DMS114 treated with DMSO at 0.1 percent for 48 hours (cell line): ENCODE data around the gene GDI2.
A peak's percentile ranks its signal among the peaks of the same experiment; 100 is the strongest.
"Not testable (repeated sequence)": the region's sequence is repeated elsewhere in the genome, so short reads cannot be mapped to it uniquely, and the experiment has no call there.

Experiments used
- DNase-seq: peaks from one replicate; lab custom pipeline; 2025; ENCODE audit not compliant: unreplicated experiment; lab: John Stamatoyannopoulos, UW

Gene GDI2

DNA sequence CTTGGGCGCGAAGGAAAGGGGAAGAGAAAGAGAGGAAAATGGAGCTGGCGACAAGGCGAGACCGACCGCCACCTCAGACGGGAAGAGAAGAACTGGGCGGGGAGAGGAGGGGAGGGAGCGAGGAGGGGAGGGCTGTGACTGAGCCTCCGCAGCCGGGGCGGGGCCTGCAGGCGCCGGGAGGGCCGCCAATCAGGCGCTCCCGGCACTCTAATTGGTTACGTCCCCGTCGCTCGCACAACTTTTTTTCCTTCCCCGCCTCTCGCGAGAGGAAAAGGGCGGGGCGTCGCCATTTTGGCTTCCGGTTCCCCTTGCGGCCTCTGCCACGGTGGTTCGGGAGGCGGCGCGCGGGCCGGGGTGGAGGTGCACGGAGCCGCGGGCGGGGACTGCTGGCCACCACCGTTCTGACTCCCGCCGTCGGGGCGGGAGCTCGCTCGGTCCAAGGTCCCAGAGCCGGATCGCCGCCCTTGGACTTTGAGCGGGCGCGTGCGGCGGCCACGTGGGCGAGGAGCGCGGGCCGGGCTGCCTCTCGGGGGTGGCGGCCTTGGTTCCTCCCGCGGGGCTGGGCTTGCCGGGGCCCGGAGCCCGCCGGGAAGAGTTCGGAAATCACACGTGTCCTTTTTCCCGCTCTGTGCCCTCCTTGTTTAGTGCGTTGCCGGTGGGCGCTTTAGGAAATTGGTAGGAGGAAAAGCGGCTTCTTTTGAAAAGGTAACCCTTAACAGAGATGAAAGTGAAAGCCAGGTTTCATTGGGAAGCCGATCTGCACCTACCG lies at the start of gene GDI2:
Gene GDI2, minus strand, starts transcription at position 94 of the 769 bp plus-strand sequence. CDS start 176 bp downstream, outside the sequence.
- DNase-seq, result peak; percentile 95

DNA sequence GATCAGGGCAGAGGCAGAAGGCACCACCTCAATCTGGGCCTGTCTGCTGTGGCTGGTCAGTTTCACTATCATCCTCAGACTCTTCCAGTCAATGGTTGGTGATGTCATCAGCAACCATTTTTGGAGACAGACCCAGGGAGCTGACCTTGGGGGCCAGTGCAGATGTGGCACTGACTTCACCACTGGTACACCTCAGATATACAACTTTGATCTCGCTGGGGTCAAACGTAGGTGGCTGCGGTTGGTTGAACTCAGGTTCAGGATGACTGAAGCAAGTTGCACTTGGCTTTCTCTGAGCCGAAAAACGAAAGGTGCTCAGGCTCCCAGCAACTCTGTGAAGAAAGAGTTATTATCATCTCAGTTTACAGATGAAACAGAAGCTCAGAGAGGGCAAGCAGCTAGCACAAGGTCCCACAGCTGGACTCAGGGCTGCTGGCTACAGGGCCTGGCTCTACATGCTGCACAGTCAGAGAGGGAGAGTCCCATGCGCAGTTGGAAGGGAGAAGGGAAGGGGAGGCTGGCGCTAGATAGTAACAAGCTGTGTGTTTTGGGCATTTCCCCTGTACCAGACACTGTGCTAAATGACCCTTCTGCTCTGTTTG lies 49.2 kb upstream of the GDI2 start:
- DNase-seq, result no peak

DNA sequence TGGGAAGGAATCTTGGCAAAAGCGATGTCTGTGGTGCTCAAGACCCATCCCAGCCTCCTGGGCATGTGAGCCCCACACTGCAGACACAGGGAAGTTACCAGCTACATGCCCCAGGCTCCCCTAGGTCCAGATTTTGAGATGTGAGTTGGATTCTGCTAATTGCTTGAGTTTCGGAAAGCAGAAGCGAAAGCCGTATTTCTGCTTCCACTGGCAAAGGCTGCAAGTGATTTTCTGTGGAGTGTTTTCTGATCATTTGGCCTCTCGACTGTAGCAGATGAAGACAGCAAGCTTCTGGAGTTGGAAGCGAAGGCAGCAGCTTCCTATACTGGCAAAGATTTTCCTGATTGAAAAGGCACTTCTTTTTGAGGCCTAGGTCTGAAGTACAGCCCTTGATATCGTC lies 46.8 kb upstream of the GDI2 start:
- no peak for DNase-seq

DNA sequence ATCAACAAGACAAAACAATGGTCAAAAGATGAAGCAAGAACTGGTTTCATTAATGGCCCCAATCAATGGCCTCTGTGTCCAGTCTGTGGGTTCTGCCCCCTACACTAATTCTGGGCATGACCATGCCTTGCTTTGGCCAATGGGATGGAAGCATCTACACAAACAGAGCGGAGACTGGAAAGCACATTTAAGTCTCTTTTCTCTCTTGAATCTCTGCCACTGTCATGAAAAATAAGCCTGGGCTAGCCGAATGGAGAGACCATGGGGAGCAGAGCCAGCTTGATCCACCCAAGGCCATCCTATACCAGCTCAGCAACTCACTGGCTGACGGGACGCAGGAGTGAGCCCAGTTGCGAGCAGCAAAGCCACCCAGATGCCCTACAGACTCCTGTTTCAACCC lies 45.6 kb upstream of the GDI2 start:
- DNase-seq, result no peak

DNA sequence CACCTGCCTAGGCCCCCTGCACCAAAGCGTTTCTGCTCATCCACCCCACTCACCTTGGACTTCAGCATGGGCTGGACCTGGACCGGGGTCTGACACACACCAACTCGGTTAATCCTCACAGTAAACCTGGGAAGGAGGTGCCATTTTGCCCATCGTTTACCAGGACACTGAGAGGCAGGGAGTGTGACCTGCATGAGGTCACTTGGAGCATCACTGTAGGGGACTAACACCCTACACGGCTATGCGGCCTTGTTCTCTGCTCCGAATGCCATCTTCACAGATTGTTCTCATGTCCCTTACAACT lies 43.4 kb upstream of the GDI2 start:
- no peak for DNase-seq

DNA sequence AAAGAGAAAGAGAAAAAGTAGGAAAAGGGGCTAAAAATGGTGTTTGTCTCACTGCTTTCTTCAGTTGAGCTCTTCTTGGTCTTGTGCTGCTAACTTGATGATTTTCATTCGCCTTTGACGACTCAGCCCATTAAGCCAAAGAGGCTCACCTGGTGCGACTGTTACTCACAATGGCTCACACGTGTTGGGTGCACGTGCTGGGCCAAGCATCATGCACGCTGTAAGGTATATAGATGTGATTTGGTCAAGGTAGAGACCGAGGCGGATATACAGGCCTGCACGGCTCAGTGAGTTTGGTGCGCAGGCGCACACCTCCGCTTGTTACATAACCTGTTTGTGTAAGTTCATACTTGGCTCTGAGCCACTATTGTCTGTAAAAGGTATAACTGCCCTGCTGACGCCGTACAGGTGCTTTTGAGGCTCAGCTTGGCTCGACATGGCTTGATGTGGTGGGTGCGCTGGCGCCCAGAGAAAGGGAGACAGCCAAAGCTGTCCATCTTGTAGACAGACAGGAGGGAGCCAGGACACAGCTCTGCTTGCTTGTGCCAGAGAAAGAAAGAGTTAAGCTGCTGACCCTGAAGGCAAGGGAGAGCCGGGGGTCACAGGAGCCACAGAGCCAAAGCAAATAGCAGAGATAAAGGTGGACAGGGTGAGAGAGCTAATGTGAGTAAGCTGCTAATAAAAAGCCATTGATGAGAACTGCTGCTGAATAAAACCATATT lies 42.9 kb upstream of the GDI2 start:
- DNase-seq, result no peak

DNA sequence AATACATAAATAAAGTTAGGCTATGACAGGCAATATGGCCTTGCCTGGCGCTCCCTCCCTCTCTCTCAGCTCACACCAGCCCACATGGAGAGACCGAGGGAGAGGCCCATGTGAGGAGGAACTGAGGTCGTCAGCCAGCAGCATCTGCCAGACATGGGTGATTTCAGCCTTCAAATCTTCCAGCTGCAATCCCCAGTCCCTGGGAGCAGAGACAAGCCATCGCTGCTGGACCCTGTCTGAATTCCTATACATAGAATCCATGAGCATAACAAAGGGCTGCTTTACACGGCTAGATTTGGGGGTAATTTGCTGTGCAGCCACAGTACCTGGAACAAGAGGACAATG lies 40.9 kb upstream of the GDI2 start:
- DNase-seq, result no peak

DNA sequence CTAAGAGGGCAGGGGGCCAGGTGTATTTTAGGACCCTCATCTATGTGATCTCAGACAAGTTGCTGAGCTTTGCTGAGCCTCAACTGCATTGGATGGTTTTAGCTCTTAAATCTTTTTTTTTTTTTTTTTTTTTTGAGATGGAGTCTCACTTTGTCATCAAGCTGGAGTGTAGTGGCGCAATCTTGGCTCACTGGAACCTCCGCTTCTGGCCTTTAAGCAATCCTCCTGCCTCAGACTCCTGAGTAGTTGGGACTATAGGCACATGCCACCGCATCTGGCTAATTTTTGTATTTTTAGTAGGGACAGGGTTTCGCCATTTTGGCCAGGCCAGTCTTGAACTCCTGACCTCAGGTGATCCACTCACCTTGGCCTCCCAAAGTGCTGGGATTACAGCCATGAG lies 33.4 kb upstream of the GDI2 start:
- not testable (repeated sequence) for DNase-seq

DNA sequence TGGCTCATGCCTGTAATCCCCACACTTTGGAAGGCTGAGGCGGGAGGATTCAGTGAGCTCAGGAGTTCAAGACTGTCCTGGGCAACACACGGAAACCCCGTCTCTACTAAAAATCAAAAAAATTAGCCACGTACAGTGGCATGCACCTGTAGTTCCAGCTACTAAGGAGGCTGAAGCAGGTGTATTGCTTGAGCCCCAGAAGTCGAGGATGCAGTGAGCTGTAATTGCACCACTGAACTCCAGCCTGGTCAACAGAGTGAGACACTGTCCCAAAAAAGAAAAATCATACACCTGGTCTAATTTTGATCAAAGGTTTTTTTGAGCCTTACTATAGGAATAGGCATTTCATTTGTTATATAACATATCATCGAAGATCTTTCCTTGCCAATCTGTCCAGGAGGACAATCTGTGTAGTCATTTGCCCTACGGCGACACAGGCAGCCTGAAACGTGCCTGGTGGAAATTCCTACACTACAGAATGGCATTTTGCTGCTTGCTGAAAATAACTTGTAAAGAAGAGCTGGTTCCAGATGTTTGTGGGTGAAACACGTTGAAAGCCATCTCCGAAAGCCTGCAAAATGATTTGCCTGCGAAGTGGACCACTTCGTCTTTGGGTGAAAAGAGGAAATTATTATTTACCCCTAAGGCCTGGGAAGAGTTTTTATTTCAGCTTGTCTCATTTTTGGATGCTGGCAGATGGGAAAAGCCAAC lies 31.3 kb upstream of the GDI2 start:
- DNase-seq, result no peak

DNA sequence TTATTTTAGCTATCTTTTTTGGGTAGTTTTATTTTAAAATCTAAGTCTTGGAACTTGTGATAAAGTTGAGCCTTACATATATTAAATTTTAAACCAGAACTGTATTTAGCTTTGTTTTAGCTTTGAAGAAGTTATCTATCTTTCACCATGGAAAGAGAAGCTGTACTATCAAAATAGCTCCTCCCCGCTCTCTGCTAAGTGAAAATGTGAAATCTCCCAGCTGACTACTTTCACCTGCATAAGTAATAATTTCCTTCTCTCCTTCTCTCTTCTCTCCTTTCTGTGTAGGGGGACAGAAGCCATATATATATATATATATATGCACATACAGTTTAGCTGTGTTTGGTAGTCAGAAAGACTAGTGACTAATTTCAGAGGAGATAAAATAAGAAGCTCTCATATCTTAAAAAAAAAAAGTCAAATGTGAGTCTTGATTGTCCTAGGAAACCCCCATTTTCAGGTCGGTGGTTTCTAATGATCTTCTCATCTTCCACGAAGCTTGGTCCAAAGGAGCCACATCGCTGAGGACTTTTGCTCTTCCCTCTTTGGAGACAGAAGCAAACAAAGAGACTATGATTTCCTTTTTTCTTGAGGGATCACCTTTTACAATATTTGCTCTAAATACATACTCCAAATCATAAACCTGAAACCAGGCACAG lies 30.6 kb upstream of the GDI2 start:
- DNase-seq, result no peak

DNA sequence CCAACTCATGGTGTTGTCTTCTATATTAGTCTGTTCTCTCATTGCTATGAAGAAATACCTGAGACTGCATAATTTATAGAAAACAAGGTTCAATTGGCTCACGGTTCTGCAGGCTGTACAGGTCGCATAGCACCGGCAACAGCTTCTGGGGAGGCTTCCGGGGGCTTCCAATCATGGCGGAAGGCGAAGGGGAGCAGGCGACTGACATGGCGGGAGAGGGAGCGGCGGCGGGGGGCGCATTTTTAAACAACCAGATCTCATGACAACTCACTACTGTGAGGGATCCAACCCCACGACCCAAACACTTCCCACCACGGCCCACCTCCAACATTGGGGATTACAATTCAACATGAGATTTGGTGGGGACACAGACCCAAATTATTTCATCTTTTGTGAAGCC lies 28.7 kb upstream of the GDI2 start:
- DNase-seq, result no peak

DNA sequence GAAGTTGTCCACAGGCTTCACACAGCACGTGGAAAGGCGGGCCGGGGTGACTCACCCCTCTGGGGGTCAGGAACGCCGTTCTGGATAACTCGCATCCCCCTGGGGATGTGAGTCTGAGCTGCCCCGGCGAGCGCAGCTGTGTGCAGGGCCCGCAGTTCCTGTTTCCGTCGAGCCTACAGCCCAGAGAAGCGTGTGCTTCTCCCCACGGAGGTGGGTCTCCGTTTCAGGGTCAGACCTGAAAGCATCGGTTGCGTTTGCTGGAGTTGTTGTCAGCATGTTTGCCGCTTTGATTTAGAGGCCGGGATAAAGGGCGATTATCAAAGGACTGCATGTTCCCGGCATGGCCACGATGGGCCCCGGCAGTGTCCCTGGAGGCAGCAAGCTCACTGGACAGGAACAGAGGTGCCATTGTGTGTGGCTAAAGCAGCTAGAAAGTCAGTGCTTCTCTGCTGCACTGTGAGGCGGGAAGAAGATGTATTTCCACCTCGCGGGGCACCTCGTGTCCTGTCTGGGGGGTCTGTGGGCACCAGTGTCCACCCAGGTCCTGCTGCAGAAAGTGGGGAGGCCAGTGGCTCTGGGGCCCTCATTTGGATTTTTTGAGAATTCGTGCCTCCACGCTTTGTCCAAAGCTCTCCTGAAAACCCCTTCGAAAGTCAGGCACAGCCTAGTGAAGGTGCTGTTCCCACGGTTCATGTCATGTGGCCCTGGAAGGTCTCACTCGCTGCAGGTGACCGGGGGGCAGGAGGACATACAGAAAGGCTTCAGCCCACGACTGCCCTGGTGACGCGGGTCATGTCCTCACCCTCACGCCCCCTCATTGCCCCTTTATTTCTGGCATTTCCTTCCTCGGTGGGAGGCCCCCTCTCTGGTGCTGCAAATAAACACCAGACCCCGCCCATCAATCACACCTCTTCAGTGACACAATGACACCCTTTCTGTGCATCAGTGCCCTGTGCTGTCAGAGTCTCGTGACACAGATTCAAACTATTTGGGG lies 27.4 kb upstream of the GDI2 start:
- no peak for DNase-seq

DNA sequence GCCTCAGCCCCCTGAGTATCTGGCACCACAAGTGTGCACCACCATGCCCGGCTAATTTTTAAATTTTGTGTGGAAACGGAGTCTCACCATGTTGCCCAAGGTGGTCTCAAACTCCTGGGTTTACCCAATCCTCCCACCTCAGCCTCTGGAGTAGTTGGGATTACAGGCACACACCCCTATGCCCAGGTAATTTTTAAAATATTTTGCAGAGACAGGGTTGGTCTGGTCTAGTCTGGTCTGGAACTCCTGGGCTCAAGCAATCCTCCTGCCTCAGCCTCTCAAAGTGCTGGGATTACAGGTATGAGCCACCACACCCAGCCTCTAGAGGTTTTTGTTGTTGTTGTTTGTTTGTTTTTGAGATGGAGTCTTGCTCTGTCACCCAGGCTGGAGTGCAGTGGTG lies 22.9 kb upstream of the GDI2 start:
- not testable (repeated sequence) for DNase-seq

DNA sequence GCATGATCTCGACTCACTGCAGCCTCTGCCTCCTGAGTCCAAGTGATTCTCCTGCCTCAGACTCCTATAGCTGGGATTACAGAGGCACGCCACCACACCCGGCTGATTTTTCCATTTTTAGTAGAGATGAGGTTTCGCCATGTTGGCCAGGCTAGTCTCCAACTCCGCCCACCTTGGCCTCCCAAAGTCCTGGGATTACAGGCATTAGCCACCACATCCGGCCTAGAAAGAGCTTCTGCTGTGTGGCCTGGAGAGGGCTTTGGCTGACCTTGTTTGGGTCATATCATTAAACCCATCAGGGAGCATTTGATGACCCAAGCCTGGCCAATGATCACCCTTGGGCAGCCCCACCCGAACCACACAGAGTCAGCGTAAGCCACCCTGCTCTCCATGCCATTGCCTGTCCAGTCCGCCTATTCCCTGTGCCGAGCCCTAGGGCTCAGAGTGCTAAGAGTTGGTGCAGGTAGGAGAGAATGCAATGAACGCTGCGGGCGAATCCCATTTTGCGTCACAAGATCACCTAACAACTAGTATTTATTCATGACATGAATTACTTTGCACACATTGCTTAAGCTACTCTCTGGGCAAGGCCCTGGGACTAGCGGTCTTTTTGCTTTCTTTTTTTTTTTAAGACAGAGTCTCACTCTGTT lies 22.3 kb upstream of the GDI2 start:
- DNase-seq, result no peak

DNA sequence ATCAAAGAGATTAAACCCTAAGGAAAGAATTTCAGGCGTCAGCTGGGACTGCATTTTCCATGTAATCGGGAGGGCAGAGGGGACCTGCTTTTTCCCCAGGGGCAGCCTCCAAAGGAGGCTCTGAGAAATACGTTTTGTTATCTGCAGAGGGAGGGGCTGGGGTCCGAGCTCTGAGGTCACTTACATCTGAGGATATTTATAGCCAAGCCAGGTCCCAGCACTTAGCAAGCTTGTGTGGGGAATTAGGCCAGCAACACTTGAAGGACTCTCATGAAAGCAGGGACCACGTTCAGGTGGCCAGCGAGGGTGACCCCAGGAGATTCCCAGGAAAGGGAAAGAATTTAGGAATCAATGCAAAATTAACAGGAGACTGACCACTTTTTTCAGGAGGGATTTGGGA lies 20.6 kb upstream of the GDI2 start:
- DNase-seq, result no peak

DNA sequence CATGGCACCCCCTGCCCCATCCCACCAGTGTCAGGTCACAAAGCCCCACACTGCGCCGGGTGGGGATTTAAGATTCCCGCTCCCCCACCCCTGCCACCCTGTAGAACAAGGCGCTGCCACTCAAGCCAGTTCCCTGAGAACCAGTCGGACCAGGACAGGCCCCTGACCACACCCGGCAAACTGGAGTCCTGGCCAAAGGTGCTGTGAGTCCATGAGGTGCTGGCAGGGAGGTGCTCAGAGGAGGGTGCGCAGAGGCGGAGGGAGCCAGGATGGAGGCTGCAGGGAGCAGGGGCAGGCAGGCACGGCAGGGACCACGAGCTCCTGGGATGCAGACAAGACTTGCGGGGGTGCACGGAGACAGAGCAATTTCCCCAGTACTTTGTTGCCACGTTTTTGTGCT lies 19.7 kb upstream of the GDI2 start:
- no peak for DNase-seq

DNA sequence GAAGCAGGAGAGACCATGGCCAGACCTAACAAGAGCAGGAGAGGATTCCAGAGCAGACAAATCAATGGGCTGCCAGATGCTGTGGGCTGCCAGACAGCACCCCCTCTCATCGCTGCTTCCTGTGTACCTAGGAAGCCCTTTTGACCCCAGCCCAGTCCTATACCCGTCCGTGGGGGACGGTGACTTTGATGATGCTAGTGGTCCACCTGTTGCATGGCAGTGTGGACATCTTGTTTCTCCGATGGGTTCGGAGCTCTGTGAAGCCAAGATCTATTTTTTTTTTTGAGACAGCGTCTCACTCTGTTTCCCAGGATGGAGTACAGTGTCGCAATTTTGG lies 18.2 kb upstream of the GDI2 start:
- DNase-seq, result no peak

DNA sequence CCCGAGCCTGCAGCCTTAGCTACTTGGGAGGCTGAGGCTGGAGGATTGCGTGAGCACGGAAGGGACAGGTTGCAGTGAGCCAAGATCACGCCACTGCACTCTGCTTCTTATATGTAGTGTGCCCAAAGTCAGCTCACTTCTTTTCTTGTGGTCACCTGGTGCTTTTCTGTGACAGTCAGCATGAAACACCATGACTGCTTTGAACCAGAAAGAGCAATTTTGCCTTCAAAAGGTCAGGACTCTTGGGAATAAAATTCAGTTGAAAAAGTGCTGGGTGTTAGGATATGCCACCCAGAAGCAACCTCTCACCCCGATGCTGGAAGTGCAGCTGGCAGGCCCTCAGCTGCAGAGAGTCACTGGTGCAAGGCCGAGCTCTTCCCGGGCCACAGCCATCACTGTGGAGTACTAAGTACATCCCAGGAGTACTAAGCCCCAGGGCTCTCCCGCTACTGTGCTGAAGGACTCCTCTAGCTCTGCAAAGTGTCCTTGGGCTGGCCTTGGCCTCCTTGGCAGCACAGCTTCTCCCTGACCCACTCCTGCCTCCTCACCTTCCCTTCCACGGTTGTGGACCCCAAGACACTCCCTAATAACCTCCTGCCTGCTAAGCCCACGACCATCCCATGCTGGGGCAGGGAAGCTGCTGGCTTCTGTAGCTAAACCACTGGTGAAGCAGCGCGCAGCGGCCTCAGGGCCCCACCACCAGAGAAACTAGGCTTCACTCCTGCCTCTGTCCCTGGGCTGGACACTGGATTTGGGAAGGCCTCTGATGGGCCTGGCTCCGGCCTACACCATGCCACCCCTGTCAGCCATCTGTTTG lies 17.6 kb upstream of the GDI2 start:
- DNase-seq, result no peak

DNA sequence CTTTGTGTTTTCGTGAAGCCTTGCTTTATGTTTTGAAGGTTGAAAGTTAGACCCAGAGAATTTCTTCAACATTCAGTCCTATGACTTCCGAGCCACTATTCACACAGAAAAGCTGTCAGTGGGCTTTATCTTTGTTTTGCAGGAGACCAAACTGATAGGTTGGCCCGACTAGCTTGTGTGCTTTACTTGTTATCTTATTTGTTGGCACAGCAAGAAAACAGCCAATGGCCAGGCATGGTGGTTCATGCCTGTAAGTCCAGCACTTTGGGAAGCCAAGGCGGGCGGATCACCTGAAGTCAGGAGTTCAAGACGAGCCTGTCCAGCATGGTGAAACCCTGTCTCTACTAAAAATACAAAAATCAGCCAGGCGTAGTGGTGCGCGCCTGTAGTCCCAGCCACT lies 16.0 kb upstream of the GDI2 start:
- no peak for DNase-seq
